T47D (cell line): ENCODE results near the gene DOK7.

ENCODE experiments used
- DNase-seq, 2 experiments: peaks; one replicate each; pipeline versions ENCODE4 v3.0.0 to v3.0.0-alpha.2; 2011 to 2012; ENCODE audit warnings: low read depth in 1 of 2, low spot score in 1 of 2
- JUND ChIP-seq: IDR thresholded peaks from 2 replicates; pipeline ENCODE4 v1.6.1; 2012; ENCODE audit warnings: low read depth
- in situ Hi-C: cut with HindIII; loops from 2 replicates; pipeline ENCODE4 v1.10.0; 2016; ENCODE audit warnings: low sequenced_read_pairs, low pct_unique_long_range_greater_than_20kb

DOK7 gene

GRCh38 chr4:3519468-3520264 lies 56.6 kb downstream of the DOK7 start:
- no peak for DNase-seq
- in situ Hi-C loops: no loop called here
- TF ChIP-seq JUND: no peak

DNA sequence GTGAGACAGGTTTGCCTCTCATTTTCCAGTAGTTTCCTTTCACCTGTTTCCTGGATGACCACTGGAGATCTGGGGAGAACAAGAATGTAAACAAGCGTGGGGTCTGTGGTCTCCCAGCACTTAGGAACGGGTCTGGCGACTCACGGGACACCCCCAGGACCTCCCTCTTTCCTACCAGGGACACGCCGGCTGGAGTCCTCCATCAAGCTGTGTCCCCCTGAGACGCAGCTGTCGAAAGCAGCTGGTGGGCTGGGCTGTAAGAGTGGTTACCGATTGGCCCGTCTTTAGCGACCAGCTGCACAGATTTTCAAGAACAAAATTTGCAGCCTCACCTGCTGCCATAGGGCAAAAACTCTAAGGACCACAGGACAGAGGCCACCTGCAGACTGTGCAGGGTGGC lies 57.2 kb downstream of the DOK7 start:
- in situ Hi-C loops: no loop called here
- DNase-seq: no peak
- TF ChIP-seq JUND: no peak

- DNase-seq: no peak
- in situ Hi-C loops: no loop called here
- no peak for TF ChIP-seq JUND
These were observed 57.9 kb downstream of the DOK7 start for GRCh38 chr4:3520796-3521600.

GRCh38 chr4:3521621-3522325 lies 58.7 kb downstream of the DOK7 start:
- DNase-seq: no peak
- no peak for TF ChIP-seq JUND
- in situ Hi-C loops: no loop called here

DNA sequence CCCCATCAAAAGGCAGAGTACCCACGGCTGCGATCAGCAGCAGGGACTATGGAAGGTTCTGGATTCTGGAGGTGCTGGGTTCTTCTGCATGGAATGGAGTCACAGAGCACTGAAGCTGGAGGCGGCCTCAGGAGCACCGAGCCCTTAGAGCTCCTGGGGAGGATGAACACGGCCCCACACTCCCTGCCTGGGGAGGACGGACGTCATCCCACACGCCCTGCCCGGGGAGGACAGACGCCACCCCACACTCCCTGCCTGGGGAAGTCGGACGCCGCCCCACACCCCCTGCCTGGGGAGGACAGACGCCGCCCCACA lies 59.2 kb downstream of the DOK7 start:
- TF ChIP-seq JUND: no peak
- DNase-seq: no peak
- in situ Hi-C loops: no loop called here

GRCh38 chr4:3522651-3523050 lies 59.5 kb downstream of the DOK7 start:
- TF ChIP-seq JUND: no peak
- in situ Hi-C loops: no loop called here
- no peak for DNase-seq

- no peak for TF ChIP-seq JUND
- no peak for DNase-seq
- in situ Hi-C loops: no loop called here
These were observed 60.1 kb downstream of the DOK7 start for GRCh38 chr4:3523146-3523627.

GRCh38 chr4:3523628-3524221 lies 60.6 kb downstream of the DOK7 start:
- in situ Hi-C loops: no loop called here
- no peak for DNase-seq
- no peak for TF ChIP-seq JUND

DNA sequence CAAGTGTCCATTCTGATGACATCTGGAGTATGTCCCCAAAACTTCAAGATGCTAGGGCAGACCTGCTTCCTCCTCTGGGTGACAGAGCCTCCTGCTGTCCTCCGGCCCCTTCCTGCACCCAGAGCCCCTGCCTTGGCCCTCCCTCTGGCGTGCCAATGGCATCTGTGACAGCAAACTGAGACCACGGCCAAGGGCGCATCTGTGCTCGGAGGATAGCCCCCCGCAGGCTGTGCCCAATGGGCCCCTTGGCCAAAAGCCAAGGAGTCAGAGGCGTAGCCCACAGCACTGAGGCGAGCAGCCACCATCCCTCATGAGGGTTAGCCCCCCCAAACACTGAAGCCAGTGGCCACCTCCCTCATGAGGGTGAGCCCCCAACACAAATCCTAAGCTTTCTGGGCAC lies 61.2 kb downstream of the DOK7 start:
- no peak for TF ChIP-seq JUND
- in situ Hi-C loops: no loop called here
- DNase-seq: no peak

DNA sequence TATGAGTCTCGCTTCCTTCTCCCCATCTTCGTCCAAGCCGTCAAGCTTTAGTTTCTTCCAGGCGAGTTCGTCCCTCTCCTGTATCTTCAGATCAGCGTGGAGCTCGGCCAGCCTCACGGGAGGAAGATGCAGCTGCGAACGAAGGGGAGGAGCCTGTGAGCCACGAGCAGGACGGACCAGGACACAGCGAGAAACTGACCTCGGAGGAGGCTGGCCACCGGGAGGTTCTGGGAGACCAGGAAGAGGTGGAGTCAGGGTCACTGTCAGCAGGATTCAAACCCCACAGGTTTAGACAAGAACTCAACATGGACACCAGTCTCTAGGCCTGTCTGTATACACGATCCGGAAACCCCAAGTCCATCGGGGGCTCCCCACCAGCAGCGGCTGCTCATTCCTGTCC lies 61.8 kb downstream of the DOK7 start:
- TF ChIP-seq JUND: no peak
- in situ Hi-C loops: no loop called here
- no peak for DNase-seq

DNA sequence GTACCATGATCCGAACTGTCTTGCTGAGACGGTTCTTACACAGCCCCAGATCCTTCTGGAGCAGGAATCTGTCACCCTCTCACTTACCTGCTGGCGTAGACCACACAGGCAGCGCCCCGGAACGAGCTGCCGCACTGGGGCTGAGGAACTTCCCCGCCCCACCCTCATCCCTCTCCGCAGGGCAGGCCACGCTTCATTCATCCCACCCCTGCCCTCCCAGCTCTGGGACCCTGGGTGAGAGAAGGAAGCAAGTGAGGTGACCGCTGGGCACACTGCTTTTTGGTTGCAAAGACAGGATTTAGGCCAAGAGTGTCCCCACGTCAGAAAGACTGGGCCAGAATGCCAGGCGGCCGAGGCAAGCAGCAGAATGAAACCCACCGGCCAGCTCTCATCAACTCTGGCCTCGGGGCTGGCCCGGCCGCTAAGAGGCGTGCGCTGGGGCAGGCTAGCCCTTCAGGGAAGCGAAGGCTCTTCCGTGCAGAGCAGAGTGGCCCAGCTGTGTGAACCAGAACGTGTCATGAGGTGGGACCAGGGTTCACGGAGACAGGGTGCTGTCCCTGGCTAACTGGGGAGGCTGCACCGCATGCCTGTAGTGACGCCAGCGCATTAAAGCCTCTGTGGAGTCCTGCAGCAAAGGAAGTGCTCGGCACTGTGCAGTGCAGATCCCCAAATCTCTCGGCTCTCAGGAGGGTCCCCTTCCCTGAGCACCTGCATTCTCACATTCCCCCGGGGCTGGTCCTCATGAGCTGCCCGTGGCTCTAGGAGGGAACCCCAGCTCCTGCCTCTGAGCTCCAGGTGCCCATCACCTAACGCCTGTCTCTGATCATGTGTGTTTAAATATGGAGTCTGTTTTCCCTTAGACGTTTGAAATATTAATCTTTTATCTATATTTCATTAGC lies 62.7 kb downstream of the DOK7 start:
- in situ Hi-C loops: no loop called here
- DNase-seq: no peak
- TF ChIP-seq JUND: no peak

DNA sequence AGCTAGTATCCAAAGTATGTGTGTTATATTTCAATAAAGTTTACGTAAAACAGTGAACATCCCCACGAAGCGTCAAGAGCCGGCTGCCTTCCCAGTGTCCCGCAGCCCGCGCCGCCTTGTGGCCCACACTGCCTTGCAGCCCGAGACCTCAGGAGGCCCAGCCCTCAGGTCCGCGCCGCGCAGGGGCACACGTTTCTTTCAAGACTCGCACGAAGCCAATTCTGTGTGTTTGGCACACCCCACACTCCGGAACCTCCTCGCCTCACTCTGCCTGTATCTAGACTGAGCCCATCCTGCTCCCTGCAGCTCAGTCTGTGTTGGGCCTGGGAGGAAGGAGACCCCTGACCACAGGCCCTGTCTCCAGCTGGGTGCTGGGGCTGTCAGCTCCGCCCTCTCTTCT lies 63.4 kb downstream of the DOK7 start:
- no peak for TF ChIP-seq JUND
- in situ Hi-C loops: no loop called here
- no peak for DNase-seq
